GM12872 (cell line): ENCODE measurements around the gene ARMC12.

Experiments used
- TF ChIP-seq, protein P1 (sequence below): IDR thresholded peaks from 3 replicates; pipeline ENCODE4 v1.5.1; 2011; ENCODE audit warnings: low read depth, mild to moderate bottlenecking, low read length, moderate library complexity; ENCODE audit not compliant: insufficient read depth

ARMC12 gene

GRCh38 chr6:35703554-35703953 lies 33.3 kb upstream of the ARMC12 start:
- TF ChIP-seq, protein P1, sequence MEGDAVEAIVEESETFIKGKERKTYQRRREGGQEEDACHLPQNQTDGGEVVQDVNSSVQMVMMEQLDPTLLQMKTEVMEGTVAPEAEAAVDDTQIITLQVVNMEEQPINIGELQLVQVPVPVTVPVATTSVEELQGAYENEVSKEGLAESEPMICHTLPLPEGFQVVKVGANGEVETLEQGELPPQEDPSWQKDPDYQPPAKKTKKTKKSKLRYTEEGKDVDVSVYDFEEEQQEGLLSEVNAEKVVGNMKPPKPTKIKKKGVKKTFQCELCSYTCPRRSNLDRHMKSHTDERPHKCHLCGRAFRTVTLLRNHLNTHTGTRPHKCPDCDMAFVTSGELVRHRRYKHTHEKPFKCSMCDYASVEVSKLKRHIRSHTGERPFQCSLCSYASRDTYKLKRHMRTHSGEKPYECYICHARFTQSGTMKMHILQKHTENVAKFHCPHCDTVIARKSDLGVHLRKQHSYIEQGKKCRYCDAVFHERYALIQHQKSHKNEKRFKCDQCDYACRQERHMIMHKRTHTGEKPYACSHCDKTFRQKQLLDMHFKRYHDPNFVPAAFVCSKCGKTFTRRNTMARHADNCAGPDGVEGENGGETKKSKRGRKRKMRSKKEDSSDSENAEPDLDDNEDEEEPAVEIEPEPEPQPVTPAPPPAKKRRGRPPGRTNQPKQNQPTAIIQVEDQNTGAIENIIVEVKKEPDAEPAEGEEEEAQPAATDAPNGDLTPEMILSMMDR: no peak

DNA sequence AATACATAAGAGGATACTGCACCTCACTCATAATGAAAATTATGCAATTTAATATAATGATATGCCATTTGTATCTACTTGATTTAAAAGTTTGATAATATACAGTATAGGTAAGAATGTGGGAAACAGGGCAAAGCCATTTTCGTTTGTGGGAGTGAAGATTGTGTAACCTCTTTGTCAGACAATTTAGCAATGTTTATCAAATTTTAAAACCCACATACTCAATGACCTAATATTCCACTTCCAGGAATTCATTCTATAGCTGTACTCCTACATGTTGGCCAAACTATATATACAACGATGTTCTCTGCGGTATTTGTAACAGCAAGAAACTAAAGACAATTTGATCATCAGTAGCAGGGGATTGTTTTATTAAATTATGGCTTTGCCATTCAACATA lies 30.4 kb upstream of the ARMC12 start:
- TF ChIP-seq, protein P1: no peak

DNA sequence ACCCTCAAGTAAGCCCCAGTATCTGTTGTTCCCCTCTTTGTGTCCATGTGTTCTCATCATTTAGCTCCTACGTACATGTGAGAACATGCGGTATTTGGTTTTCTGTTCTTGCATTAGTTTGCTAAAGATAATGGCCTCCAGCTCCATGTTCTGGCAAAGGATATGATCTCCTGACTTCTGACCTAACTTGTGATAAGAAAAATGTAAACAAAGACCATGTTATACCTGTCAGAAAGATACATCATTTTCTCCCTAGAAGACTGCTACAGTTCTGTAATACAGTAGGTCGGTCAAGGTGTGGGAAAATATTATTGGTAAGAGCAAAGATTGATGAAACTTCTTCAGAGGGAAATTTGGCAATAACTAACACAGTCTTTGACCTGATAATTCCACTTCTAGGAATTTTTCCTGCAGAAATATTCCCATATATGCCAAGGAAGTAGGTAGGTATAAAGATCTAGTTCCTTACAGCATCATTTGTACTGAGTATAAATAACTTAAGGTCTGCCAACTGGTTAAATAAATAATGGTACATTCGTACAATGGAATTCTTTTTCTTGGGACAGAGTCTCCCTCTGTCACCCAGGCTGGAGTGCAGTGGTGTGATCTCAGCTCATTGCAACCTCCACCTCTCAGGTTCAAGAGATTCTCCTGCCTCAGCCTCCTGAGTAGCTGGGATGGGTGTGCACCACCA lies 29.0 kb upstream of the ARMC12 start:
- TF ChIP-seq, protein P1: no peak

DNA sequence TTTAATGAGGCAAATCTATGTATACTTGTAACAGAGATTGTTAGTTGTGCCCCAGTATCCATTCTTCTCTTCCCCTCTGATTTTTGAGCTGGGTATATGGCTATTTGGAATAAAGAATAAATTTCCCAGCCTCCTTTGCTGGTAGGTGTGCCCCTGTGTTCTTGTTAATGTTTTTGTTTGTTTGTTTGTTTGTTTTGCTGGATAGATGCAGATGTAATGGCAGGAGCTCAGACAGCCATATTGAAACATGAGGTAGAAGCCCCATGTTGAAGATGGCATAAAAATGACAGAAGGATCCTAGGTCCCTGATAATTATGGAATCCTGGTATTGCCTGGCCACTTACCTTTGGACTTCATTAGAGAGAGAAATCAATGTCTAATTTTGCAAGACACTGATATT lies 28.2 kb upstream of the ARMC12 start:
- TF ChIP-seq, protein P1: no peak

DNA sequence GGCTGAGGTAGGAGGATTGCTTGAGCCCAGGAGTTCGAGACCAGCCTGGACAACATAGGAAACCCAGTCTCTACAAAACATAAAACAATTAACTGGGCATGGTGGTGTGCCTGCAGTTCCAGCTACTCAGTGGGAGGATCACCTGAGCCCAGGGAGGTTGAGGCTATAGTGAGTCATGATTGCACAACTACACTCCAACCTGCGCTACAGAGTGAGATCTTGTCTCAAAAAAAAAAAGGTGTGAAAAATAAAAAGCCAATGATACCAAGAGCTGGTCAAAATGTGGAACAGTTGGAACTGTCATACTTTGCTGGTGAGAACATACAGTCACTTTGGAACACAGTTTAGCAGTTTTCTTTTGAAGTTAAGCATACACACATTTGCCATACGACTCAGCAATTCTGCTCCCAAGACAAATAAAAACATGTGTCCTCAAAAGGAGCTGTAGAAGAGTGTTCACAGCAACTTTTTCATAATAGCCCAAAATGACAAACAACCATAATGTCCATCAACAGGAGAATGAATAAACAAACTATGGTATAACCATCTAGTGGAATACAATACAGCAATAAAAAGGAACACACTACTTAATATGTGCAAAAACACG lies 26.5 kb upstream of the ARMC12 start:
- TF ChIP-seq, protein P1: no peak

DNA sequence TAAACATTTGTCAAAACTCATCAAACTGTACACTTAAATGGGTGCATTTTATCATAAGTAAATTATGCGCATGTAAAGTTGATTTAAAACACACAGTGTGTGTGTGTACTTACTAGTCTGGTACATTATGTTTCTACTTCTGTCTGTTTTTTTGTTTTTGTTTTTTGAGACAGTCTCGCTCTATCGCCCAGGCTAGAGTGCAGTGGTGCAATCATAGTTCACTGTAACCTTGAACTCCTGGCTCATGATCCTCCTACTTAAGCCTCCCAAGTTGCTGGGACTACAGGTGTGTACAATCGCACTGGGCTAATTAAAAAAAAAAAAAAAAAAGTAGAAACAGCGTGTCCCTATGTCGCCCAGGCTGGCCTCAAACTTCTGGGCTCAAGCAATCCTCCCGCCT lies 25.1 kb upstream of the ARMC12 start:
- TF ChIP-seq, protein P1: no peak

DNA sequence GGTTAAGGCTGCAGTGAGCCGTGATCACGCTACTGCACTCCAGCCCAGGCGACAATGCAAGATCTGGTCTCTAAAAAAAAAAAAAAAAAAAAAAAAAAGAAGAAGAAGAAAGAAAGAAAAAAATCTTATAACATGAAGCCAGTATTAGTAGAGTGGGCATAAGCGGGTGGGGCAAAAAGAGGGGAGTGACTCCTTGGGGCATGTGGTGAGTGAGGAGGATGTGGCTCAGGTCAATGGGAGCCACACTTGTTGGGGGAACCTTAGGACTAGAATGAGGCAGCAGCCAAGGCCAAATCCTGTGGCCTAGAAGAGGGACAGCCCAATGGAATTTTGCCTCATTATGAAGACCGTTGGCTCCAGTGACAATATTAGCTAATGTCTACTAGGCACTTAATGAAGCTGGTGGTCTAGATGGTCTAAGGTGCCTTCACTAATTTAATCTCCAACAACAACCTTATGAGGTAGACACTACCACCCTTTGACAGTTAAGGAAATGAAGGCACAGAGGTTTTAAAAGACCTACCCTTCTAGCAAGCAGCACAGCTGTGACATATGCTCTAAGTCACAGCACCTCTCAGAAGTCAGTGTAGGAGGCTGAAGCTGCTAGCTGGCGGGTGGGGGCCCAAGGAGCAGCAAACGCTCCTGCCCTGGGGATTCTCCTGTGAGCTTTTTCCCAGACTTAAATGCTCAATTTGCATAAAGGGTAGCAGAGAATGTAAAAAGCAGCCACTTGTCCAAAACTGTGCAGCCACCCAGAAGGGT lies 23.6 kb upstream of the ARMC12 start:
- TF ChIP-seq, protein P1: no peak
